ENCODE results near the gene RNF133.
"Not testable (repeated sequence)": the region's sequence is repeated elsewhere in the genome, so short reads cannot be mapped to it uniquely, and the experiment has no call there.

The RNF133 gene

DNA sequence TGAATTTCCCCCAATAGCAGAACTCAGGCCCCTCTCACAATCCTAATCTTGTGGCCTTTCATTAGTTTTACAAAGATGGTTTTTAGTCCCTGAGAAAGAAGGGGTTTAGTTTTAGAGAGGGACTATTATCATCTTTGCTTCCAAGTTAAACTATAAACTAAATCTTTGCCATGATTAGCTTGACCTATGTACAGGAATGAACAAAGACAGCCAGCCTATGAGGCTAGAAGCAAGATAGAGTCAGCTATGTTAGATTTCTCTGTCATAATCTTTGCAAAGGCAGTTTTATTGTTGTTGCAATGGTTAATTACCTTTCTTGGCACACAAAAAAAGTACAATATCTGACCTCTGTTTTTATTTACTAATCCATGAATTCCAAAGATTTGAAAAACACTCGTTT, 19.1 kb downstream of the RNF133 start:
- TF ChIP-seq ZNF274 (IDR thresholded peaks at IDR 0.05; ENCODE audit: low read depth, low read length) = no peak

DNA sequence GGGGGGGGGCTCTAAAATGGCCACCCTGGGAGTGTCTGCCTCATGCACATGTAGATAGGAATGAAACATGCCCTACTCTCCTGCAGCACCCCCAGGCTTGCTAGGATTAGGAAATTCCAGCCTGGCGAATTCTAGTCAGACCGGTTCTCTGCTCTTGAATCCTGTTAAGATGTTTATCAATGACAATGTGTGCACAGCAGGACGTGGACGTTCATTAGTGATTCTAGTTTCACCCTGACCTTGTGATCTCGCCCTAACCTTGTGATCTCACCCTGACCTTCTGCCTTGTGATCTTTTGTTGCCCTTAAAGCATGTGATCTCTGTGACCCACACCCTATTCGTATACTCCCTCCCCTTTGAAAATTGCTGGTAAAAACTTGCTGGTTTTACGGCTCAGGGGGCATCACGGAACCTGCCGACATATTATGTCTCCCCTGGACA, 19.6 kb downstream of the RNF133 start:
- not testable (repeated sequence) for H3K4me3 ChIP-seq (ENCODE audit: low read length)

More for the DNA sequence above, 19.1 kb downstream of the RNF133 start:
- H3K4me3 ChIP-seq (ENCODE audit: low read length) = no peak overlapping the region

DNA sequence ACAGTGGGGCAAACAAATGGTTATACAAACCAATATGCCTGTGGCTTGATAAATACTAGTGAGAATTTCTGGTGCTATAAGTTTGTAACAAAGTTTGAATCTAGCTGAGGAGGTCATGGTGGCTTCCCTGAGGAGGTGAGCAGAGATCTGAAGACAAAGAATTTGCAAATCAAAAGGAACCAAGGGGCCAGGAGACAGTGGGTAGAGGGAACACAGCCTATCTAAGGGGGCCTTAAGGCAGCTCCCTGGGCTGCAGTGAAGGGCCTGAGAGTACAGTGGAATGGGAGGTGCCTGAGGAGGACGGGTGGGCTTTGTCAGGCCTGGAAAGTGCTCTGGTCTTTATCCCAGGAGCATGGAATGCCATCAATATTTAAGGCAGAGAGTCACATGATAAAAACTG, 21.8 kb downstream of the RNF133 start:
- H3K4me3 ChIP-seq (ENCODE audit: low read length) = no peak overlapping the region
- no peak for TF ChIP-seq ZNF274 (IDR thresholded peaks at IDR 0.05; ENCODE audit: low read depth, low read length)

DNA sequence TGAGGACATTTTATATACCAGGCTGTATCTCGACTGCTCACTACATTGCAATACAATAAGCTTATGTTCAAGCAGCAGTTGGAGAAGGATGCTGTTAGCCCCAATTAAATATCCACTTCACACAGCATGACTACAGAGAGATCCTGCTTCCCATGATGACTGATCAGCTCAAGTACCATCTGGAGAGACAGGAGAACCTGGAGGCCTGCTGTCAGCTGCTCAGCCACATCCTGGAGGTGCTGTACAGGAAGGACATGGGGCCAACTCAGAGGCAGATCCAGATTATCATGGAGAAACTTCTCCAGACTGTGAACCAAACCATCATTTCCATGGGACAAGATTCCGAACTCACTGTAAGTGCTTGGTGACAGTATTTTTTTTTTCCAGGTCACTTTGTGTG, 22.5 kb downstream of the RNF133 start:
- TF ChIP-seq ZNF274 (IDR thresholded peaks at IDR 0.05; ENCODE audit: low read depth, low read length) = no peak
- H3K4me3 ChIP-seq (ENCODE audit: low read length) = no peak overlapping the region

DNA sequence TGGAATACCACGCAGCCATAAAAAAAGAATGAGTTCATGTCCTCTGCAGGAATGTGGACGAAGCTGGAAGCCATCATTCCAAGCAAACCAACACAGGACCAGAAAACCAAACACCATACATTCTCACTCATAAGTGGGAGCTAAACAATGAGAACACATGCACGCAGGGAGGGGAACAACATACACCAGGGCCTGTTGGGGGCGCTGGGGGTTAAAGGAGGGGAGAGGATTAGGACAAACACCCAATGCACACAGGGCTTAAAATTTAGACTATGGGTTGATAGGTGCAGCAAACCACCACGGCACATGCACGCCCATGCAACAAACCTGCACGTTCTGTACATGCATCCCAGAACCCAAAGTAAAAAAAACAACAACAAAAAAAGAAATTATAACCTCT, 23.3 kb downstream of the RNF133 start:
- no peak for TF ChIP-seq ZNF274 (IDR thresholded peaks at IDR 0.05; ENCODE audit: low read depth, low read length)
- no peak overlapping the region for H3K4me3 ChIP-seq (ENCODE audit: low read length)

DNA sequence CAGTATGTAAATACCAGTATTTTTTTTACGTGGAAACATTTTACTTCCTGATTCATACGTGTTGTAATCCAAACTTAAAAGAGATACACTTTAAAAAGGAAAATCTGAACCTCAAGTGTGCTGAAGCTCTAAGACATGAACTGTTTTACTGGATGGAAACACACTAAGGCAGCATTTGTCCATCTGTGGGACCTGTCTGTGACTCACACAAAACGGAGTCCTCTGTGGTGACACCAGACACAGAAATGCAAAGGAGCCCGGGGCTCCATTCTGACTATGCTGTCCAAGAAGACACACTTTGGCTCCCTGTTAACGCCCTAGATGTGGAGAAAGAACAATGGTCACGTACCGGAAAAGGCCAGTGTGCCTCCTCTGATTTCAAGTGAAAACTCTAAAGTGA, 23.9 kb downstream of the RNF133 start:
- H3K4me3 ChIP-seq (ENCODE audit: low read length) = no peak overlapping the region
- TF ChIP-seq ZNF274 (IDR thresholded peaks at IDR 0.05; ENCODE audit: low read depth, low read length) = no peak

DNA sequence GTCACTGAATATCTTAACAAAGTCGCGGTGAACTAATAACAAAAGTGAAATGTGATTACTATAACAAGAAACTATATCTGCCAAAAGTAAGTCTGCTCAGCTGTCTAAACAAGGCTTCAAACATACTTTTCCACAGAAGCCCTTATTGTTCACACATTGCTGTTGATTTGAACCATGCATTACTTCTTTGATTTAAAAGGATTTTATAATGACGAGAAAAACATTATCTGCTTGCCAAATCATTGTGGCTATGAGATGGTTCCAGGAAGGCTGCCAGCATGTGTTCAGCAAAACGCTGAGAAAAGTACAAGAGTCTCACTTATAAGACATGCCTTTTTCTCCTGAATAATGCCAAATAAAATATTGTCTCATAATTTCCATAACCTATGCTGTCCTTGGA, 24.4 kb downstream of the RNF133 start:
- TF ChIP-seq ZNF274 (IDR thresholded peaks at IDR 0.05; ENCODE audit: low read depth, low read length) = no peak
- H3K4me3 ChIP-seq (ENCODE audit: low read length) = no peak overlapping the region

DNA sequence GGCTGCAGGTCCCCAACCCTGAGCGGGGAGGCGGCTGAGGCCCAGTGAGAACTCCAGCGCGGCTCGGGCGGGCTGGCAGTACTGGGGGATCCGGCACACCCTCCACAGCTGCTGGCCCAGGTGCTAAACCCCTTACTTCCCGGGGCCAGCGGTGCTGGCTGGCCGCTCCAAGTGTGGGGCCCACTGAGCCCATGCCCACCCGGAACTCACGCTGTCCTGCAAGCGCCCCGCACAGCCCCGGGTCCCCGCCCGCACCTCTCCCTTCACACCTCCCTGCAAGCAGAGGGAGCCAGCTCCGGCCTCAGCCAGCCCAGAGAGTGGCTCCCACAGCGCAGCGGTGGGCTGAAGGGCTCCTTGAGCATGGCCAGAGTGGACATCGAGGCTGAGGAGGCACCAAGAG, 25.0 kb downstream of the RNF133 start:
- no peak for TF ChIP-seq ZNF274 (IDR thresholded peaks at IDR 0.05; ENCODE audit: low read depth, low read length)

DNA sequence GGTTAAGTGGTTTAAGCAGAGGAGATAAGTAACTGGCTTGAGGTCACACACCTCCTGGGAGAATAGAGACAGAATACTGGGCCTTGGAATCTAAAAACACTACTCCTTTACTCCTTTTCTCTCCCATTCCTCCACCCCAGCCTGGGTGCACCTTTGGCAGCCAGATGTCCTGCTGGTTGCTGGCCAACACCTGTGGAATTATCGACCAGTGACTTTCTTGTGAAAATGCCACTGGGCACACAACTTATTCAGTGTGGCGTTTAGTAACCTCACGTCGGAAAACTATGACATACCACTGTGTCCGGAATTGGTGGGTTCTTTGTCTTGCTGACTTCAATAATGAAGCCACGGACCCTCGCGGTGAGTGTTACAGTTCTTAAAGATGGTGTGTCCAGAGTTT, 26.4 kb downstream of the RNF133 start:
- no peak overlapping the region for H3K4me3 ChIP-seq (ENCODE audit: low read length)
- no peak for TF ChIP-seq ZNF274 (IDR thresholded peaks at IDR 0.05; ENCODE audit: low read depth, low read length)

More for the DNA sequence above, 25.0 kb downstream of the RNF133 start:
- H3K4me3 ChIP-seq (ENCODE audit: low read length) = no peak overlapping the region

DNA sequence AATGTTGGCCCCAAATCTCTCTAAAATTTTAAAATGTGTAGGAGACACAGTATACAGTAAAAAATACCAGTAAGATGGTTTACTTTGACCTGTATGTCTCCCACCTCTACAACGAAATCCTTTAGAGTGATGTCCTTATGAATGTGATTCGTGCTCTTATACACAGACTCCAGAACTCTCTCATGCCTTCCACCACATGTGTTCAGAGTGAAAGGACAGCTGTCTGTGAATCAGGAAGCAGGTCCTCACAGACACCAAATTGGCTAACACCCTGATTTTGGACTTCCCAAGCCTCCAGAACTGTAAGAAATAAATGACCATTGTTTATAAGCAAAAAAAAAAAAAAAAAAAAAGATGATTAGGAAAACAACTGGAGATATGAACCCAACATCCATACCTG, 35.2 kb downstream of the RNF133 start:
- no peak for TF ChIP-seq ZNF274 (IDR thresholded peaks at IDR 0.05; ENCODE audit: low read depth, low read length)
- no peak overlapping the region for H3K4me3 ChIP-seq (ENCODE audit: low read length)

DNA sequence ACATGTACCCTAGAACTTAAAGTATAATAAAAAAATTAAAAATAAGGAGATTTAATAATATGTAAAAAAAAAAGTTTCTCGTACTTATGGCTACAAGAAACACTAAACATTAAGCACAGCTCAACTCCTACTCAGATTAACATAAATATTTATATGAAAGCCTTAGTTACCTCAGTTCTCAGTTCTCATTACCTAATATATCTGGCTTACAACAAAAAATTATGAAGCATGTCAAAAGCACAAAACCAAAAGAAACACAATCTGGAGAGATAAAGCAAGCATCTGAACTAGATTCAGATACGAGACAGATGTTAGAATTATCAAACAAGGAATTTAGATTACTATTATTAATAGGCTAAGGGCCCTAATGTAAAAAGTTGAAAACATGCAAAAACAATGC, 40.1 kb downstream of the RNF133 start:
- TF ChIP-seq ZNF274 (IDR thresholded peaks at IDR 0.05; ENCODE audit: low read depth, low read length) = no peak
- H3K4me3 ChIP-seq (ENCODE audit: low read length) = no peak overlapping the region

DNA sequence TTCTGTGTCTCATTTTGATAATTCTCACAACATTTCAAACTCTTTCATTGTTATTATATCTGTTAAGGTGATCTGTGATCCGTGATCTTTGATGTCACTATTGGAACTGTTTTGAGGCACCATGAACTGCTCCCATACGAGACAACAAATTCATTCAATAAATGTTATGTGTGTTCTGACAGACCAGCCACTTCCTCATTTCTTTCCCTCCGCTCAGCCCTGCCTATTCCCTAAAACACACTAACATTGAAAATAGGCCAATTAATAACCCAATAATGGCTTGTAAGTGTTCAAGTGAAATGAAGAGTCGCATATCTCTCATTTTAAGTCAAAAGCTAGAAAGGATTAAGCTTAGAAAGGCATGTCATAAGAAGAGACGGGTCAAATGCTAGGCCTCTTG, 45.2 kb downstream of the RNF133 start:
- TF ChIP-seq ZNF274 (IDR thresholded peaks at IDR 0.05; ENCODE audit: low read depth, low read length) = no peak

DNA sequence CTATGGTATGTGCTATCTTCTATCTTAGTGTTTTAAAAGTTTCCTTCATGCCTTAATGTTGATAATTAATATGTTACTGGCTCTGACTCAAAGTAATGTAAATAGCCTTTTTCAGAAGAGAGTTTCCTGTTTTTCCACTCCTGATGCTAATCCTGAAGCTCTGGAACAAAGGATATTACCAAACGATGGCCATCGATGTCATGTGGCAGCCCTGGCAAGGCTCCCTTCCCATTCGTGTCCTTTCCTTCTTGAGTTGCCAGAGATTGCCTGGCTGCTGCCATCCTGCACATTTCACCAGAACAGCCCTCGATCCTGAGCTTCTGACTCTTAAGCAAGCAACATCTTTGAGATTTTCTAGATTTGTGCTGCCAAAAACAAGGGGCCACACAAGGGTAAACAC, 46.0 kb downstream of the RNF133 start:
- no peak for TF ChIP-seq ZNF274 (IDR thresholded peaks at IDR 0.05; ENCODE audit: low read depth, low read length)
- H3K4me3 ChIP-seq (ENCODE audit: low read length) = no peak overlapping the region

More for the DNA sequence above, 45.2 kb downstream of the RNF133 start:
- H3K4me3 ChIP-seq (ENCODE audit: low read length) = no peak overlapping the region

DNA sequence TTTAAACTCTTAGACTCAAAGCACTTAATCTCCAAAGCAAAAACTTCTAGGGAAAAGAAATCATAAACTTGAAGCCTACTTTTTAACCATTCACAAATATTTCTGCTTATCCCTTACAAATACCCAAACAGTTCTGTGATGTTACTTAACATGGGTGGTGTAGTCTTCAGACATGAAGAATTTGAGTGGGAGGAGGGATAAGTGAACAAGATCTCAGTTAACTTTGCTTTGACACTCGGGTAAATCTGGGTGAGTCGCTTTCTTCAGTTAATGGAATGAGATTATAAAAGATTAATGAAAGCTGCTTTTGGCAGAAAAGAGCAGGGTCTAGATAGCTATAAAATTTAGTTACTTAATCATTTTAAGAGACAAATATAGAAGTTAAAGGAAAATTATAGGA, 47.5 kb downstream of the RNF133 start:
- H3K4me3 ChIP-seq (ENCODE audit: low read length) = no peak overlapping the region
- TF ChIP-seq ZNF274 (IDR thresholded peaks at IDR 0.05; ENCODE audit: low read depth, low read length) = no peak

Data from GM08714 (cell line).